Activated CD4-positive, CD25-positive, alpha-beta regulatory T cell (primary cell): ENCODE data around the gene GRWD1.
"Not testable (repeated sequence)": the region's sequence is repeated elsewhere in the genome, so short reads cannot be mapped to it uniquely, and the experiment has no call there.

Experiments used
- DNase-seq, 4 experiments: peaks; one replicate each; lab custom pipeline; 2025; lab: John Stamatoyannopoulos, UW

GRWD1 gene

GRCh38 chr19:48479686-48480085, 33.9 kb downstream of the GRWD1 start:
- no peak for DNase-seq

GRCh38 chr19:48480183-48480557, 34.4 kb downstream of the GRWD1 start:
- DNase-seq: peak in 1 of 4 experiments; percentile 17

DNA sequence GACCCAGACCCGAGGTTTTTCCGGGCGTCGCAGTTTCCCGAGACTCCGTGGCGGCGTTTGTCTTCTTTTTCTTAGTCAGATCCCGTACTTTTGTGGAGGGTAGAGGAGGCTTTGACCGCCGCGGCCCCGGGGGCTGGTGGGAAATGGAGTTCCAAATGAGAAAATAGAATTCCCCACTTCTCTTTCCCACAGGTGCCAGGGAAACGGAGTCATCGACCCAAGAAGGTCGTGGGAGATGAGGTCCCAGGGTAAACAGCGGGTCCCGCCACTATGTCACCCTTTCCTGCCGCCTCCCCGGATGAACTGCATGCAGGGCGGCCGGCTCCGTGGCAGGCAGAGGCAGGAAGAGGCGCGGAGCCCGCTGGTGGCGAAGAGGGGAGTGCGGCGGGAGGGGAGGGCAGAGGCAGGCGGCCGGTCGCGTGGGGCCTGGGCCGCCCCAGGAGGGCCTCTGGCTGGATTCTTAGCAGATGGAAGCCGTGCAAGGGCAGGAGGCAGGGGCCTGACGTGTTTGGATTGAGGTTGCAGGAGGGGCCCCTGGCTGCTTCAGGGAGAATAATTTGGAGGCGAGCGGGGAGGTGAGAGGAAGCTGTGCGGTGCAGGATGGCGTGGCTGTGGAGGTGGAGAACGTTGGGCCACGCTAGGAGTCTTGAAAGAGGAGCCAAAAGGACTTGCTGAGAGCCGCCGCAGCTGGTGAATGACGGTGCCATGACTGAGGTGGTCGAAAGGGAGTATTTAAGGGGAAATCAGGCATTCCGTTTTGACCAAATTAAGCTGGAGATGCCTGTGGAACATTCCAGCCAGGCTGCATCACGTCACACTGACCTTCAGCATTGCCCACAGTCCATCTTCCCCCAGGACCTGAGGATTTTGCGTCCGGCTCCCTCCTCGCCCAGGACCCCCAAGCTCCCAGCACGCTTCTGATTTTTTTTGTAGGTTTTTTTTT, 35.0 kb downstream of the GRWD1 start:
- DNase-seq: peak in 3 of 4 experiments; percentile 12 to 45 (median 26)

DNA sequence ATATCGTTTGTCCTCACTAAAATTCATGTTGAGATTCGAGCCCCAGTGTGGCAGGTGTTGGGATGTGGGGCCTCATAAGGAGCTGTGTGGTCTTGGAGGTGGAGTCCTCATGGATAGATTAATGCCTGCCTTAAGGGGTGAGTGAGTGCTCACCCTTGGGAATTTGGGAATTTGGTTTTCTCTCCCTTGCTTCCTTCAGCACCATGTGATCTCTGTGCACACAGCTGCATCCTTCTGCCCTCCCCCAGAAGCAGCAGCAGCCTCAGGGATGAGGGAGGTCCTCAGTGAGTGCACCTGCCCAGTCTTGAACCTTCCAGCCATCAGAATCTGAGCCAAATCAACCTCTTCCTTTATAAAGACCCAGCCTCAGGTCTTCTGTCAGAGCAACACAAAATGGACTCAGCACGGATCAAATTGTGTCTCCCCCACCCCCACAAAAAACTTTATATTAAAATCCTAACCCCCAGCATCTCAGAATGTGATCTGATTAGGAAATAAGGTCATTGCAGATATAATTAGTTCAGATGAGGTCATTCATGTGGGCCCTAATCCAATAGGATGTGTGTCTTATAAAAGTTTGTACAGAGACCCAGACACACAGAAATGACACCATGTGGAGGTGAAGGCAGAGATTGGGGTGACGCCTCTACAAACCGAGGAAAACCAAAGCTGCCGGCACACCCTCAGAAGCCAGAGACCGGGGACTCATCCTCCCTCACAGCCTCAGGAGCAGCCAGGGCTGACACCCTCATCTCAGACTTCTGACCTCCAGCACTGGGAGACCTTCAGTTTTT, 36.3 kb downstream of the GRWD1 start:
- DNase-seq: no peak

GRCh38 chr19:48483301-48483700, 37.5 kb downstream of the GRWD1 start:
- no peak for DNase-seq

GRCh38 chr19:48484247-48484893, 38.6 kb downstream of the GRWD1 start:
- DNase-seq: no peak

- DNase-seq: no peak
These were observed 39.3 kb downstream of the GRWD1 start for GRCh38 chr19:48484931-48485612.

DNA sequence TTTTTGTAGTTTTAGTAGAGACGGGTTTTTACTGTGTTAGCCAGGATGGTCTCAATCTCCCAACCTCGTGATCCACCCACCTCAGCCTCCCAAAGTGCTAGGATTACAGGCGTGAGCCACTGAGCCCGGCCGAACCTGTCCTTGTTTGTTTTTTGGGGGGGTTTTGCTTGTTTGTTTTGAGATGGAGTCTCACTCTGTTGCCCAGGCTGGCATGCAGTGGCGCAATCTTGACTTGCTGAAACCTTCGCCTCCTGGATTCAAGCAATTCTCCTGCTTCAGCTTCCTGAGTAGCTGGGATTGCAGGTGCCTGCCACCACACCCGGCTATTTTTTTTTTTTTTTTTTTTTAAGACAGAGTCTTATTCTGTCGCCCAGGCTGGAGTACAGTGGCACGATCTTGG, 40.9 kb downstream of the GRWD1 start:
- DNase-seq: not testable (repeated sequence)

GRCh38 chr19:48487544-48487943, 41.8 kb downstream of the GRWD1 start:
- no peak for DNase-seq

DNA sequence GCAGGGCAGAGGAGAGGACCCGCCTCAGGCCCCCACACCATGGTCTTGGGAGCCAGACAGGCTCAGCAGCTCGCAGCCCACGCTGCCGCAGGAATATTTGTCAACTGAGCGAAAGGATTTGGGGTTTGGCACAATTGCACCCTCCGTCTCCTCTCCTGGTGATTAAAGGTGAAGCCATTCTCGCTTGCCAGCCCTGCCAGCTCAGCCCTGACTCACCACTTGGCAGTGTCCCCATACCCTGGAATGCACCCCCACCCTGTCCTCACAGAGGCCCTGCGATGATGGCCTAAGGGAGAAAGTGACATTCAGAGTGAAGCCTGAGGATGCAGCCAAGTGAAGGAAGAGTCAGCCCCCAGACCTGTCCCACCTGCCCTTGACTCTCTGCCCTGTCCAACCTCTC, 42.2 kb downstream of the GRWD1 start:
- no peak for DNase-seq

GRCh38 chr19:48488478-48488877, 42.7 kb downstream of the GRWD1 start:
- not testable (repeated sequence) for DNase-seq

DNA sequence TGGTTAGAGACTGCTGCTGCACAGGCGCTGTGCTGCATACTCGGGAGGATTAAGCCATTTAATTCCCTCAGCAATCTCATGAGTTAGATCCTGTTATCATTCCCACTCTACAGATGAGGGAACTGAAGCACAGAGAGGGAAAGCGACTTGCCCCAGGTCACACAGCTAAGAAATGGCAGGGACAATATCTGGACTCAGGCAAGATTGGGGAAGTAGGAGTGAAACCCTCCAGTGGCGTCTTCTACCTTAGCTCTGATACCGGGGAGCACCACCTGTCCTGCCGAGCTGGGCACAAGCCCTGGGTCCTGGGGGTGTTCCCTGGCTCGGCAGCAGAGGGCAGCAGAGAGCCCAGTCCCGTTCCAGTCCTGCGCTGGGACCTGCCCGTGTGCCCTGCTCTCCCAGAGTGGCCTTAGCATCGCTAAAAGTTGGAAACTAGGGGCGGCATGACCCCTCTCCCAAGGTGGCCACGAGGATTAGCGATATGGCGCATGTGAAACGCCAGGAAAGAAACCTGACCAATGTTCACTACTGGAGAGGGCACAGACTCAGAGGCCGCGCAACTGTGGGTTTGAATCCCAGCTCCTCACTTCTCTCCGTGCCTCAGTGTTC, 43.9 kb downstream of the GRWD1 start:
- peak; percentile 57 to 71 (median 66) for DNase-seq

- DNase-seq: peak; percentile 36 to 59 (median 43)
These were observed 45.4 kb downstream of the GRWD1 start for GRCh38 chr19:48490981-48491792.

GRCh38 chr19:48491793-48492123, 46.0 kb downstream of the GRWD1 start:
- DNase-seq: no peak

DNA sequence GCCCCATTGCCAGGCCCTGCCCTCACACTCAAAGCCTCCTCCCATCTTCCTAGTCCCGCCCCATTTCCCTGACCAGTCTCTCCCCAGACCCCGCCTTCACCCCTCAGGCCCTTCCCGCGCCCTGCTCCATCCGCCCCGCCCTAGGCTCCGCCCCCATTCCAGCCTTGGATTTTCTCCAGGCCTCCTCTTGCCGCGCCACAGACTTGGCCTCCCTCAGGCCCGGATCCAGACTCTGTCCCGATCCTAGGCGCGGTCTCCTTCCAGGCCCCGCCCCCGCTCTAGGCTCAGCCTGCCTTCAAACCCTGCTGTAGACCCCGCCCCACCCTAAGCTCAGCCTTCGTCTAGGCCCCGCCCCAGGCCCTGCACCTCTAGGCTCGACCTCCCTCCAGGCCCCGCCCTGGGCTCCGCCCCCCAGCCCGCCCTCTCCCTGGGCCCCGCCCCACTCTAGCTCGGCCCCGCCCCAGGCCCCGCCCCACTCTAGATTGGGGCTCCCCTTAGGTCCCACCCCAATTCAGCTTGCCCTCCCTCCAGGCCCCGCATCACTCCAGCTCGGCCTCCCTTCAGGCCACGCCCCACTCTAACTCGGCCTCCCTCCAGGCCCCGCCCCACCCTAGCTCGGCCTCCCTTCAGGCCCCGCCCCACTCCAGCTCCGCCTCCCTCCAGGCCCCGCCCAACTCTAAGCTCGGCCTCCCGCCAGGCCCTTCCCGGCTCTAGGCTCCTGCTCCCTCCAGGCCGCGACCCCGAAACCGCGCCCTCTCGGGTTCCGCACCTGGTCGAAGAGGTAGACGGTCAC, 47.3 kb downstream of the GRWD1 start:
- DNase-seq: peak; percentile 65 to 77 (median 74)

DNA sequence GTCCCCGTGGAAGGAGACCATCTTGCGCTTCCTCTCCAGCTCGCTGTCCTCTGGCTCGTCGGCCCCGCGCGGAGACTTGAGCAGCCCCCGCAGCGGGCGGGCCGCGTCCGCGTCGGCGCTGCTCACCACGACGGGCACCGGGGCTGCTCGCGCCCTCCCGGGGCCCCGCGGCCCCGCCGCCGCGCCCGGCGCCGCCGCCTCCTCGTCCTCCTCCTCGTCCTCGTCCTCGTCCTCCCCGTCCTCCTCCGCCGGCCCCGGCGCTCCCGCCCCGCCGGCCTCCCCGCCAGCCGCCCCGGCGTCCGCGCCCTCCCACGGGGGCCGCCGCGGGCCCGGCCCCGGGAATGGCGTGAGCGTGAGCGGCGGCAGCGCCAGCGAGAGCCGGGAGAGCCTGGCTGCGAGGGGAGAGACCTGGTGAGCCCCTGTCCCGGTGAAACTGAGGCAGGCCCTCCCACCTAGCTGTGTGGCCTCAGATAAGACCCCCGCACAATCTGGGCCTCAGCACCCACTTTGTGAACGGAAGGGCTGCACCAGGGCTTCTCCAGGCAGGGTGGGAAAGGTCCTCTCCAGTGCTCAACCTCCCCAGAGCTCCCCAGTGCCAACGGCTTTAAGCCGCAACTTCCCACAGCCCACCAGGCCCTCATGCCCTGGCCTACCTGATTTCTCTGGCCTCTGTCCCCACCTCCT, 48.1 kb downstream of the GRWD1 start:
- no peak for DNase-seq

DNA sequence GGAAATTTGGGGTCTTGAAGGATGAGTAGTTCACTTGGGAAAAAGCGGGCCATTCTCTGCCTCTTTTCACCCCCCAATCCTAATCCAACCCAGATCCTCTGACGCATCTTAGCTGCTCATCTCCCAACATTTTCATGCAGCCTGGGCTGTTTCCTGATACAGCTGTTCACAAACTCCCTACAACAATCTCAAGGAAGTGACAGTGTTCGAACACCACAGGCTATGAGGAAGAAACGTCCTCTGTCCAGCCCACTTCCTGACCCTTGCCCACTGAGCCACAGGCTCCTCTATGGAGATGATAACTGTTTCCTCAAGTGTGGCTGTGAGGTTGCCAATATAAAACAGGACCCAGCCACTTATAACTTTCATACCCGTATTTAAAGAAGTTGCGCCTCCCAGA, 49.6 kb downstream of the GRWD1 start:
- no peak for DNase-seq

DNA sequence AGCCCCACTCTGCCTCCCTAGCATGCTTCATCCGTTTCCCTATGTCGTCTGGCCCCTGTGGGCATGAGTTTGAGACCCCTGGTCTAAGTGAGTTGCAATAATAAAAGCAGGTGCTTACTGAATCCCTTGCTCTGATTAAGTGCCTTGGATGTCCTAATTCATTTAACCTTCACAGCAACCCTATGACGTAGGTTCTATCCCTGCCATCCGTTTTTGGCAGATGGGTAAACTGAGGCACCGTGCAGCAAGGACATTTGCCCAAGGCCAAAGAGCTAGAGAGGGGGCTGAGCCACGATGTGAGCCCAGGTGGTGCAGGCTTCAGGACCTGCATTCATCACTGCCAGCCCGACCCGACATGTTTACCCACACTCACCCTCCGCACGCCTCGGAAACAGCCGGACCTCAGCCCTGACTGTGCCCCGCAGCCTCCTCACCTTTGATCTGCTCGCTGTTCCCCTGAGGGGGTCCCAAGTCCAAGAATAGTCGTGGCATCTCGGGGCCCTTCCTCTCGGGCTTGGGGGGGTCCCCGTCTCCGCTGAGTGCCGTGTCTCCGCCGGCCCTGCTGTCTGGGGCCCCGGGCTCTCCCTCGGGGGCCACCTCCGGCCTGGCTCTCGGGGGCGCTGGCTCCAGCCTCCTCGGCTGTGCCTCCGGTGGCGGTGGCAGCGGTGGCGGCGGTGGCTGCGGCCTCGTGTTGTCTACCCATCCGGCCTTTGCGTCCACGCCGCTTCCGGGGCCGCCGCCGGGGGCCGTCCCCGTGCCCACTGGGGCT, 51.4 kb downstream of the GRWD1 start:
- DNase-seq: no peak
